SIG-M5 treated with dmso at 0.1 percent for 504 hours (cell line): ENCODE data around the gene FAM43A.
A peak's percentile ranks its signal among the peaks of the same experiment; 100 is the strongest.

ENCODE experiments used
- DNase-seq: peaks from one replicate; lab custom pipeline; 2025; ENCODE audit not compliant: unreplicated experiment; lab: John Stamatoyannopoulos, UW

FAM43A gene

GRCh38 chr3:194675680-194676079, 10.0 kb upstream of the FAM43A start:
- DNase-seq = no peak

- no peak for DNase-seq
Observed at GRCh38 chr3:194676471-194676870, 9.2 kb upstream of the FAM43A start.

- DNase-seq = no peak
Observed at GRCh38 chr3:194680888-194681615, 4.6 kb upstream of the FAM43A start.

- DNase-seq = no peak
Observed at GRCh38 chr3:194682189-194682693, 3.4 kb upstream of the FAM43A start.

GRCh38 chr3:194682694-194683310, 2.9 kb upstream of the FAM43A start:
- DNase-seq = peak; percentile 92

GRCh38 chr3:194683380-194683779, 2.3 kb upstream of the FAM43A start:
- DNase-seq = no peak

GRCh38 chr3:194685065-194685717, 492 bp upstream of the FAM43A start:
- no peak for DNase-seq

GRCh38 chr3:194686414-194686815, 732 bp downstream of the FAM43A start:
- DNase-seq = no peak

GRCh38 chr3:194686816-194687637, 1.3 kb downstream of the FAM43A start:
- no peak for DNase-seq

- DNase-seq = peak; percentile 69
Observed at GRCh38 chr3:194687638-194688199, 2.0 kb downstream of the FAM43A start.

GRCh38 chr3:194688200-194688740, 2.6 kb downstream of the FAM43A start:
- DNase-seq = peak; percentile 49

- DNase-seq = no peak
Observed at GRCh38 chr3:194688946-194689345, 3.3 kb downstream of the FAM43A start.

- no peak for DNase-seq
Observed at GRCh38 chr3:194689493-194689944, 3.8 kb downstream of the FAM43A start.

GRCh38 chr3:194690501-194691372, 5.1 kb downstream of the FAM43A start:
- DNase-seq = no peak

- DNase-seq = no peak
Observed at GRCh38 chr3:194691481-194692283, 6.0 kb downstream of the FAM43A start.

GRCh38 chr3:194696702-194697101, 11.0 kb downstream of the FAM43A start:
- no peak for DNase-seq

GRCh38 chr3:194702545-194702944, 16.9 kb downstream of the FAM43A start:
- DNase-seq = no peak

- DNase-seq = no peak
Observed at GRCh38 chr3:194705227-194705626, 19.5 kb downstream of the FAM43A start.

- no peak for DNase-seq
Observed at GRCh38 chr3:194705761-194706160, 20.1 kb downstream of the FAM43A start.
